Stimulated activated CD8-positive, alpha-beta memory T cell treated with anti-CD3 and anti-CD28 coated beads, Interleukin-7, amount 100 ng/mL, for 48 hours (primary cell): Measurements from ENCODE around the gene DDX31.

ENCODE experiments used
- DNase-seq, 2 donors: peaks; one replicate each; pipeline ENCODE4 v3.0.0-alpha.2; 2020; ENCODE audit warnings: low read depth in 1 of 2; ENCODE audit errors: extremely low read depth in 1 of 2

The DDX31 gene

DNA sequence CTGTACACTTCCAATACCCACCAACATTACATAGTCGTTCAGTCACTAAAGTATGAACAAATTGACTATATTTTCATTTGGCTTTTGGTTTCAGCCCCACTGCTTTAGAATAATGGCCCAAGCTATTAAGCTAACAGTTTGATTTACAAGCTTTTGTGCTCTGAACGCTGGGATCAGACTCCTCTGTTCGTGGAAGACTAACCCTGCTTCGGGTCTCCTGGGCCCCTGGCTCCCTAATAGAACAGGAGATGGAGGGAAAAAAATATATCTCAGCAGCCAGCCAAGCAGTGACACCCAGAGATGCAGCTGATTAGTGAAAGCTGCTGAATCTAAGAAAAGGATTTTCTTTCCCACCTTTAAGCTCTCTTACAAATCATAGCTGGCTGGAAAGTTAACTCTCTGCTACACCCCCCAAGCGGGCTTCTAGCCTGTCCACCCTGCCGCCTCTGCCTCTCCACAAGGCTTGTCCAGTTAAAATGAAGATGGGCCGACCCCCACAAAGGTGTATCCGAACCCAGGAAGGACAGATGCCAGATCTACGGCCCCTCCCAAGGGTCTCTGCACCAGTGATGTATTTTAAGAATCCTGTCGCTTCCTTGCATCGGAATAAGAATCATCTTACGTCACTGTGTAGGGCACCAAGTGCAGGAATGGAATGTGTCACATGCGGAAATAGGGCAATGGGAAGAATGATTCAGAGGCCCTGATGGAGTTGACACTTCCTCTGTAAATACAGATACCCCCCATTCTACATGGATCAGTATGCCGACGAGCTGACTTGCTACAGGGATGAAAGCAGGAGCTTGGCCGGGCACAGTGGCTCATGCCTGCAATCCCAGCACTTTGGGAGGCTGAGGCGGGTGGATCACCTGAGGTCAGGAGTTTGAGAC, 120.8 kb downstream of the DDX31 start:
- DNase-seq, result no peak

DNA sequence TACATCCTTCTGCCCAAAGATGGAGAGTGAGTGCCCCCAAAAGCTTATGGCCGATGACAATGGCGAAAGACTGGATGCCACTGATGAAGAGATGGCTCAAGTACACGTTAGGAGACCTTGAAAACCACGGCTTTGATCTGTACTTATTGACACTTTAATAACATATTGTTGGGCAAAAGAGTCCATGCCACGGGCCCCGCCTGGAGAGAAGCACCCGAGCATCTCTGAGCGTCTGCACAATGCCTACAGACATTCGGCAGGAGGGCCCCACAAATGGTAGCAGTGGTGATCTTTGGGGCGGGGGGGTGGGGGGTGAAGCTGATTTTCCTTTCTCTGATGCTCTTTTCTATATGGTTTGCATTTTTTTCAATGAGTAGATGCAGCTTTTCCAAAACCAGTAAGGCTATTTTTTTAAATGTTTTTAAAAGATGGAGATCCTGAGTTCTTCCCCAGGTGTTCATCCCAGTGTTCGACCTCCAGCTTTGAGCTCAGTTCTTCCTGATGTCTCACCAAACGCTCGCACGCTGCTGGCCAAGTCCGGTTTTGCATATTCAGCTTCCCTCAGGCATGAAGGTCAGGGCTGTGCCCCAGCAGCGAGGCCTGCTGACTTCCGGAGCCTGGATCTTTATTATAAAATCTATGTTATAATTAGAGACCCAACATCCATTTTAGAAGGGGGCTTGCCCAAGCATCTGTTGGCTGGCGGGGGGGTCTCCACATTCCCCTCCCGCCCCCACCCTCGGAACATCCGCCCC, 121.6 kb downstream of the DDX31 start:
- no peak for DNase-seq

DNA sequence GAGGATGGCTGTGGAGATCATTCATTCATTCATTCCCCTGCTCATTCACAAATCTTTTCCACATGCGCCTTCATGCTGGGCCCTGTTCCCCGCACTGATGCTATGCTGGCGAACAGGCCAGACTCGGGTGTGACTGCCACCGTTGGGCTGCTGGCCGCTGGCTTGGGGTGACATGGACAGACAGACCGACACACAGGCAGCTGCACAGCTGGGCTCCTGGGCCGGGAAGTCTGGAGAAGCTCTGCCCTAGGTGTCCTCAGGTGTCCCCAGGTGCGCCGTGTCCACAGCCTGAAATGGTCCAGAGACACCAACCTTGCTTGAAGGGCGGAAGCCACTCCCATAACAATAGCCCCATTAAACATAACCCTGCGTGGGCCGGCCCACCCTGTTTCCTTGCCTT, 122.3 kb downstream of the DDX31 start:
- no peak for DNase-seq

DNA sequence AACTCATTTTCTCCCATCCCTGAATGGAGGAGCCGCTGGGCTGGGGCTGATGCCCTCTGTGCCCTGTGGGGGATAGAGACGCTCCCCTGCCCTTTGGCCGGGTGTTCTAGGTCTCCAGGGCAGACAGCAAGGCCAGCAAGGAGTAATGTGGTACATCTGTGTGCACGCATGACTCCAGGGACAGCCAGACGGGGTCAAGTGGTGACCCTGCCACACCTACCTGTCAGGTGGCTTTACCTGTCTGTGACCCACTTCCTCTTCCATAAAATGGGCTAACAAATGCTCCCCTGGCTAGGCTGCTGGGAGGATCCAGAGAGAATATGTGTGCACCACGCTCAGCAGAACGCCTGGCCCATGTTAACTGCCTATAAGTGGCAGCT, 122.7 kb downstream of the DDX31 start:
- no peak for DNase-seq

DNA sequence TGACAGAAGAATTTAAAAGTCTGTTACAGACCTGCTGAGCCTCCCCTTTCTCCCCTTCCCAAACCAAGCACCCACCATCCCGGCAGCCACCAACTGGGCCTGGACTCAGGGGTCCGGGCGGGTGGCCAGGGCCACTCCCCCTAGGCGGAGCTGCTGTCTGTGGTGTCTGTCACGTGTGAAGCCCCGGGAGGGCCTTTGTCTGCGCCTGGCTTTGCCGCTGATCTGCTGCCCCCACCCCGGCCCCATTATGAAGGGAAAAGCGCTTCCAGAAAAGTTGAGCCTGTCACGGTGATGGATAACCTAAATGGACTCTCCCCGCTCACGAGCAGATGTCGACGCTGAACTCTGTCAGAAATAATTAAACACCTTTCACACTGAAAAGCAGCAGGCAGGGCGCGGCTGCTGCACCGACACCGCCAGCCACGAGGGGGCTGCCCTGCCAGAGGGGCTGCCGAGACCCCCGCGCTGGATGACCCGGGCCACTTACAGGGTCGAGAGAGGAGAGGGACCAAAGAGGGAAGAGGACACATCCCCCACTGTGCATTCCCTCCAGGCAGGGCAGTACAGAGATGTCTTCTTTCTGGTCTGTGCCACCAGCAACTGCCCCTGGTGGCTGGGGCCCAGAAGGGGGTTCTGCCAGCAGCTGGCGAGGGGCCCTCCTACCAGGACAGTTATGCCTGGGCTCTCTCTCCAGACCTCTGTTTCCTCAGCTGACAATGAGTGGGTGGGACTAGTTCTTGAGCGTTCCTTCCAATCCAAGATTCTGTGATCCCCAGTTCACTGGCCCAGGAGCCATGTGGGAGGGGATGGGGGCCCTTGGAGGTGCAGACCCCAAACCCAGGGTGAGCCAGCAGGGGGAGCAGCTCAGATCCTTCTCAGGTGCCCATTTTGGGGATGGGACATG, 123.4 kb downstream of the DDX31 start:
- DNase-seq, result no peak

DNA sequence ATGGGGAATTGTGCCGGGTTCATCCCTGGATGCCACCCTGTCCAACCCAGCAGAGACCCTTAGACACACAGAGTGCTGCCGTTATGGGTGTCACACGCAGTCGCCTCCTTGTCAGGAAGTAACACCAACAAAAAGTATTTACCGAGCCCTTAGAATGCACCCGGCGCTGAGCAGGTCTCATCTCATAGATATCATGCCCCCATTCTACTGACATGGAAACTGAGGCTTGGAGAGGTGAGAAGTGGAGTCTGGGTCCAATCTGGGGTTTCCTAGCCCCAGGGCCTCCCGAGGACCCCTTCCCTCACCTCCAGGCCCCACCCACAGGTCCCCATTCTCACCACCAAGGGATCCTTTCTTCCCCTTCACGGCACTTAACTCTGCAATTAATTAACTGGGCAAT, 124.2 kb downstream of the DDX31 start:
- no peak for DNase-seq

DNA sequence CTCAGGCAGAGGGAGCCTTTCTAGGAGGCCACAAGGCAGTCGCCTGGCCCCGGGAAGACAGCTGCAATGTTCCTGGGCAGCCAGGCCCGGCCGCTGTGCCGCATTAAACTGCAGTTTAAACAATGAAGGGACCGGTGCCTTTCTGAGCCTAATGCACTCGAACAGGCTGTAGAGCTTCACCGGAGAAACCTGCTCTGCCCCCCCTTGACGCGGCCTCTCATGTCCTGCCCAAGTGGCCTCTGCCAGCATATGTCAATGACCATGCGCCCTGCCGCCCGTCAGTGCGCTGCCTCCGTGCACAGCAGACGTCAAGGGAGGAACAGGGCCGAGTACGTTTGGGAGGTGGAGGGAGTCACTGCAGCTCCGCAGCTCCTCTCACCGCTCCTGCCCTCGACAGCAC, 125.8 kb downstream of the DDX31 start:
- no peak for DNase-seq

DNA sequence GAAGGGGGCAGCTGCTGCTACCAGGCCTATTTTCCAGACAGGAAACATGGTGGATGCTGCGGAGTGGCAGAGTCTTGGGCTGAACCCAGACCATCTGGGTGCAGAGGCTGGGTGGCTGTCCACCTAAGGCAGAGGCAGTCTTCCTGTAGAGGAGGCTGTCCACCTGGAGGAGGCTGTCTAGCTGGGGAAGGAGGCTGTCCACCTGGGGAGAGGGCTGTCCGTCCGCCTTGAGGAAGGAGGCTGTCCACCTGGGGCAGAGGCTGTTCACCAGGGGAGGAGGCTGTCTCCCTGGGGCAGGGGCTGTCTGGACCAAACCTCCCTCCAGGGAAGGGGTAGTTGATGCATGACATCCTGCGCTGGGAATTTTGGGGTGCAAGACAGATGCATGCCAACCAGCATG, 126.5 kb downstream of the DDX31 start:
- no peak for DNase-seq
